GM20000 (cell line): ENCODE data around the gene PCSK1N.
"Not testable (repeated sequence)": the region's sequence is repeated elsewhere in the genome, so short reads cannot be mapped to it uniquely, and the experiment has no call there.

Experiments
- DNase-seq: peaks from one replicate; pipeline ENCODE4 v3.0.0; 2012; ENCODE audit warnings: low spot score
- TF ChIP-seq, protein P1 (sequence below): IDR thresholded peaks from 2 replicates; pipeline ENCODE4 v1.5.1; 2012; ENCODE audit warnings: mild to moderate bottlenecking, control low read depth; ENCODE audit errors: extremely low read depth, missing control alignments

PCSK1N gene

DNA sequence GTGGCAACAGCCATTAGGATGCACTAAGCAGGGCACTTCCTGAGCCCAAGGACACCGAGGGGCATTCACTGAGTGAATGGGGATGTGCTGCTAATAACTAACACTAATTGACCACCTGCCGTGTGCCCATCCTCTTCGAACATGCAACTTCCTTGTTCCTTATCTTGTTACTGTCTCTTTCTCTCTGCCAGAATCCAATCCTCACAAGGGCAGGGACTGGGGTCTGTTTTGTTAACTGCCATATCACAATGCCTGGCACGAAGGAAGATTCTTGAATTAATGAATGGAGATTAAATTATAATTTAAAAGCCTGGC, 7.8 kb downstream of the PCSK1N start:
- DNase-seq, result no peak
- TF ChIP-seq, protein P1, sequence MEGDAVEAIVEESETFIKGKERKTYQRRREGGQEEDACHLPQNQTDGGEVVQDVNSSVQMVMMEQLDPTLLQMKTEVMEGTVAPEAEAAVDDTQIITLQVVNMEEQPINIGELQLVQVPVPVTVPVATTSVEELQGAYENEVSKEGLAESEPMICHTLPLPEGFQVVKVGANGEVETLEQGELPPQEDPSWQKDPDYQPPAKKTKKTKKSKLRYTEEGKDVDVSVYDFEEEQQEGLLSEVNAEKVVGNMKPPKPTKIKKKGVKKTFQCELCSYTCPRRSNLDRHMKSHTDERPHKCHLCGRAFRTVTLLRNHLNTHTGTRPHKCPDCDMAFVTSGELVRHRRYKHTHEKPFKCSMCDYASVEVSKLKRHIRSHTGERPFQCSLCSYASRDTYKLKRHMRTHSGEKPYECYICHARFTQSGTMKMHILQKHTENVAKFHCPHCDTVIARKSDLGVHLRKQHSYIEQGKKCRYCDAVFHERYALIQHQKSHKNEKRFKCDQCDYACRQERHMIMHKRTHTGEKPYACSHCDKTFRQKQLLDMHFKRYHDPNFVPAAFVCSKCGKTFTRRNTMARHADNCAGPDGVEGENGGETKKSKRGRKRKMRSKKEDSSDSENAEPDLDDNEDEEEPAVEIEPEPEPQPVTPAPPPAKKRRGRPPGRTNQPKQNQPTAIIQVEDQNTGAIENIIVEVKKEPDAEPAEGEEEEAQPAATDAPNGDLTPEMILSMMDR, result no peak

DNA sequence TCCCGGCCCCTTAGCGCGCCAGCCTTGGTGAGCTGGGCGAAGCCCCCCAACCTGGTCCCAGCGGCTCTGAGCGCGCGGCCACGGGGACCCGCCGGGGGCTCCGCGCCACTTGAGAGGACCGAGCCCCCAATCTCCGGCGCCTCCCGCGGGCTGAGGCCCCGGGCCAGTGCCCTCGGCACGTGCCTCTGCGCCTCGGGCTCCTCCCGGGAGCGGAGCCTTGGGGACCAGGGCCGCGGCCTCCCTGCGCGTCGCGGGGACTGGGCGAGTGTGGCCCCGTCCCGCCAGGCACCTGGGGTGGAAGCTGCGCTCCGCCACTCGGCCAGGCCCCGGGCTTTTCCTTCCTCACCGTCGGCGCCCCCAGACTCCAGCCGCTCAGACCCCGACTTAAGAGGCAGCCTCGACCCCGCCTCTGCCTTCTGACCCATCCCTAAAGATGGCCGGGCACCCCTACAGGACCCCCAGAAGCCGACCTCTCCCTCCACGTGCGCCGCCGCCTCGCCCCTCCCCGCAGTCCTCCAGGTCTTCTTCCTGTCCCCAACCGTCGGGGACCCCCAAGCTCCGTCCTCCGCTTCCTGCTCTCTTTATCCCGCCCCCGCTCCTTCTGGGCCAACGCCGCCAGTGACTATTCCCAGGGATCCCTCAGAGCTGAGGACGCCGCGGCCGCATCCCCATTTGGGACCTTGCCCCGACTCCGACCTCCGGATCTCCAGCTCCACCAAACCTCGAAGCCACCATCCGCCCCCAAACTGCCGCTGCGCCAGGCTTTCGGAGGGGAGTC, 8.3 kb downstream of the PCSK1N start:
- no peak for DNase-seq
- TF ChIP-seq, protein P1, result no peak

DNA sequence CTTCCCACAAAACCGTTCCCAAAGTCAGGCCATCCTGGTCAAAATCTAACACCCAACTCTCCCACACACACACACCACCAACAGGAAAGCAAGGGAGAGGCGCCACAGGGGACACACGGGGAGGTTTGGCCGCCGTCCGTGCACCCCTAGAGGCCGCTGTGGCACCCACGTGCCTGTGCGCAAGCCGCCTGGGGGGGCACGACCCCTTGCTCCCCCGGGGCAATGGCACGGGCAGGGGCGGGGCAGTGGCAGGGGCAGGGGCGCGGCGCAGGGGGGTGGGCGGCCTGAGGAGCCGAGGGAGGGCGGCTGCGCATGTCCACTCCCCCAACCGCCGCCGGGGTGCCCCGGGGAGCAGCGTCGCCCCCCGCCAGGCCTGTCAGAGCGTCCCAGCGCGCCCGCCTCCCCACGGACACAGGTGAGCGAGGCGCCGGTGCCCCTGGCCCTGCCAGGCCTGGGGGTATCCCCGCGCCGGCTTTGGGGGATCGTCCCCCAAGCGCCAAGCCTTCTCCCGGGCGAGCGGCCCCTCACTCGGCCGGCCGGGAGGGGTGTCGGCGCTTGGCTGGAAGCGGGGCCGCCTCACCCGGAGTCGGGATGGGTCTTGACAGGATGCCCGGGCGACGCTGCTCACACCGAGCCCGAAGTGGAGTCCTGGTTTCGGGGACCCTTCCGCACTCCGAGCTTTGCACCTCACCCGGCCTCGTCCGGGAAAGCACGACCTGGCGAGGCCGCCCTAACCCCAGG, 9.1 kb downstream of the PCSK1N start, which contains the start of gene ERAS:
Gene ERAS (plus strand): TSS at position 379 of the 741 bp plus-strand sequence. CDS start 2,611 bp downstream, outside the sequence.
- peak; percentile 42 for DNase-seq

DNA sequence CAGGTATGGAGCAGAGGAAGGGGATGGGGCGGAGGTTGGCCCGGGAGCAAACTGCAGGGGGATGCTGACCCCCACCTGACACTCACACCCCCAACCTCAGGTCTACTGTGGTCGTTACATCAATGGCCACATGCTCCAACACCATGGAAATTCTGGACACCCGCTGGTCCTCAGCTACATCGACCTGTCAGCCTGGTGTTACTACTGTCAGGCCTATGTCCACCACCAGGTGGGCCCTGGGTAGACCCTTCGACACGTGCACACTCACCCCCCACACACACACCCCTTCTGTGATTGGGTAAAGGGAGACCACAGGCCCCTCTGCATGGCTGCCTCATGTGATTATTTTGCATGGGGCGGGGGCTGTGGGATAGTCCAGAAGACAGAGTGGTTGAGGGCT, 11.3 kb downstream of the PCSK1N start:
- TF ChIP-seq, protein P1, result no peak

More for the DNA sequence above, 9.1 kb downstream of the PCSK1N start, which contains the start of gene ERAS:
- TF ChIP-seq, protein P1, result no peak

DNA sequence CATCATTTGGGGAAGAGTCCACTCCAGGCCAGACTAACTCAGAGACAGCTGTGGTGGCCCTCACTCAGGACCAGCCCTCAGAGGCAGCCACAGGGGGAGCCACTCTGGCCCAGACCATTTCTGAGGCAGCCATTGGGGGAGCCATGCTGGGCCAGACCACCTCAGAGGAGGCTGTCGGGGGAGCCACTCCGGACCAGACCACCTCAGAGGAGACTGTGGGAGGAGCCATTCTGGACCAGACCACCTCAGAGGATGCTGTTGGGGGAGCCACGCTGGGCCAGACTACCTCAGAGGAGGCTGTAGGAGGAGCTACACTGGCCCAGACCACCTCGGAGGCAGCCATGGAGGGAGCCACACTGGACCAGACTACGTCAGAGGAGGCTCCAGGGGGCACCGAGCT, 12.4 kb downstream of the PCSK1N start:
- no peak for DNase-seq
- TF ChIP-seq, protein P1, result no peak

More for the DNA sequence above, 11.3 kb downstream of the PCSK1N start:
- DNase-seq, result no peak

DNA sequence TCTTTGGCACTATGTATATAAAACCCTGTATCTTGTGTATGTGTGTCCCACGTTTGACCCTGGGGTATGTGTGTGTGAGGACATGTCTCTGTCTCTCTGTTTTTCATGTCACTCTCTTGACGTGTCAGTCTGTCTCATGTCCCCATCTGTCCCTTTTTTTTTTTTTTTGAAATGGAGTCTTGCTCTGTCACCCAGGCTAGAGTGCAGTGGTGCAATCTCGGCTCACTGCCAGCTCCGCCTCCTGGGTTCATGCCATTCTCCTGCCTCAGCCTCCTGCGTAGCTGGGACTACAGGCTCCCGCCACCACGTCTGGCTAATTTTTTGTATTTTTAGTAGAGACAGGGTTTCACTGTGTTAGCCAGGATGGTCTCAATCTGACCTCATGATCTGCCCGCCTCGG, 16.0 kb downstream of the PCSK1N start:
- DNase-seq, result not testable (repeated sequence)

DNA sequence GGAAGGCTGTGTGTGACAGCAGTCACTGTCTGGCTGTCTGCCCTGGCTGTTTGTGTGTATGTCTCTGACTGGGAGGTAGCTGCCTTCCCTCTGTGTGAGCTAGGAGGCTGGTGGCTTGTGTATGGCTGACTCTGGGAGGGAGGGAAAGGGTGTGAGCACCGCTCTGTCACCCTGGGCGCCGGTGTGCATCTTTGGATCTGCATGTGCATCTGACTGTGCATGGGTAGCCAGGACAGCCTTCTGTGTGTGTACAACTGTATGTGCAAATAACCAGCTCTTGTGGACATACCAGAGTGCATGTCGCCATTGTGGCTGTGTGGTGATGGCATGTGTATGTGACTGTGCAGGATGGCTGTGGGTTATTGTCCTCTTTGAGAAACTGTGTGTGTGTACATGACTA, 16.5 kb downstream of the PCSK1N start:
- DNase-seq, result no peak
- TF ChIP-seq, protein P1, result no peak

DNA sequence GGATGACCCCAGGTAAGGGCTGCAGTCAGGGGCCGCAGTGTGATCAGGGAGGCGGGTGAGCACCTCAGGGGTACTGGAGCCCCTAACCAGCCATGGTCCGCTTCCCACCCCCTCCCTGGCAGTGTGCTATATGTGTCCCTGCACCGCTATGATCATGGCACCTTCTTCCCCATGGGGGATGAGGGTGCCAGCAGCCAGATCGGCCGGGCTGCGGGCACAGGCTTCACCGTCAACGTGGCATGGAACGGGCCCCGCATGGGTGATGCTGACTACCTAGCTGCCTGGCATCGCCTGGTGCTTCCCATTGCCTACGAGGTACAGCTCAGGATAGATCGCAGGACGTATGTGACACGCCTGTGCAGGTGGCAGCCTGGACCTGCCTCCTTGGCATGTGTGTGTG, 17.3 kb downstream of the PCSK1N start:
- TF ChIP-seq, protein P1, result no peak
- DNase-seq, result no peak
